ENCODE measurements around the gene LGI4. TPM values are rescaled to one million over a fixed set of nuclear protein-coding genes. Genes with fewer than 3 reads are reported as not detected.
A peak's percentile ranks its signal among the peaks of the same experiment; 100 is the strongest.

Gene LGI4
- total and polyA plus RNA-seq, 5 experiments from 2014 or later: 0.18 to 1.6 (median 0.52) TPM; not detected in 2

DNA sequence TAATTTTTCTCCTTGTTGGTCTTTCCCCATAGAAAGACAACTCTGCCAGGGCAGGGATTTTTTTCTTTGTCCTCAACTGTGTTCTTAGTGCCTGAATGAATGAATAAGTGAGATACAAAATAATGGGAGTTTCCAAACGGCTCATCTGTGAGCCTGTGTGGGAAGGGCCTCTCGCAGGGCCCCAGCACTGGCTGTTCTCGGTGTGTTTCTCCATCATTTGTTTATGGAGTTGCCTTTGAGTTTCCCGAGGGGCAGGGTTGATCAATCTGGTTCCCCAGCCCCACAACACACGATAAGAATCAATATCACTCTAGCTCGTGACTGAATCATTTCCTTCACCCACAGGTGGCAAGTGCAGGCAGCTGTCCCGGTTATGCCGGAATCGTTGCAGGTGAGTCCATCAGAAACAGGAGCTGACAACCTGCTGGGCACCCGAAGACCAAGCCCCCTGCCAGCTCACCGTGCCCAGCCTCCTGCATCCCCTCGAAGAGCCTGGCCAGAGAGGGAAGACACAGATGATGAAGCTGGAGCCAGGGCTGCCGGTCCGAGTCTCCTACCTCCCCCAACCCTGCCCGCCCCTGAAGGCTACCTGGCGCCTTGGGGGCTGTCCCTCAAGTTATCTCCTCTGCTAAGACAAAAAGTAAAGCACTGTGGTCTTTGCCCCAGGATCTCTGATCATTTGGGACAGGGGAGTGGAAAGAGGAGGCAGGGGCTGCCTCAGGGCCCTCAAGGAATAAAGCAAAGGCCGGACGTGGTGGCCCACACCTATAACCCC is 34.5 kb upstream of the LGI4 start:
- Mint-ChIP-seq H3K4me3 (peak overlapping the region in 1 of 10 donors; percentile 13), H3K27ac (peak overlapping the region; percentile 64 to 94 (median 86)), H3K9me3 (peaks cover 0 to 20% (median 15%) of the 10 kb centered on the region in 9 donors), H3K36me3 (peaks cover 20 to 52% (median 30%) of the 10 kb centered on the region in 3 donors), H3K4me1 (peaks cover 20 to 48% (median 45%) of the 10 kb centered on the region in 4 donors), H3K27me3 (no peaks in the 10 kb centered on the region)
- DNase-seq (no peak), ATAC-seq (no peak)
- POLR2A ChIA-PET: interaction anchor here (0.7 to 3.5 kb wide), 8 partner anchors 10 to 100 kb away, joined by 3 to 22 read pairs (median 4); partner anchors contain the start of gene FXYD5

- peak overlapping the region; percentile 54 to 95 (median 94) for H3K27ac Mint-ChIP-seq
- peaks cover 27 to 64% (median 42%) of the 10 kb centered on the region in 3 donors for H3K36me3 Mint-ChIP-seq
- peak overlapping the region in 1 of 10 donors; percentile 29 for H3K4me3 Mint-ChIP-seq
- POLR2A ChIA-PET: interaction anchor here (0.6 to 3.5 kb wide), 11 partner anchors 11 to 785 kb away, joined by 3 to 22 read pairs (median 4); partner anchors contain the start of genes FAM187B and FXYD5
- no peak for DNase-seq
- H3K4me1 Mint-ChIP-seq: peaks cover 22 to 53% (median 46%) of the 10 kb centered on the region in 4 donors
- peaks cover 0 to 24% (median 15%) of the 10 kb centered on the region in 9 donors for H3K9me3 Mint-ChIP-seq
- no peaks in the 10 kb centered on the region for H3K27me3 Mint-ChIP-seq
- ATAC-seq: no peak
These were observed 33.3 kb upstream of the LGI4 start for GRCh38 chr19:35168196-35168595.

- H3K27ac Mint-ChIP-seq: peak overlapping the region; percentile 84 to 95 (median 94)
- DNase-seq: peak in 2 of 10 donors; percentile 21 to 27
- POLR2A ChIA-PET: interaction anchor here (0.6 to 3.5 kb wide), 11 partner anchors 11 to 100 kb away, joined by 3 to 22 read pairs (median 5); partner anchors contain the start of genes FAM187B and FXYD5
These were observed 32.6 kb upstream of the LGI4 start for GRCh38 chr19:35167251-35168119.

GRCh38 chr19:35166100-35167063 is 31.5 kb upstream of the LGI4 start:
- H3K4me3 Mint-ChIP-seq: peak overlapping the region in 8 of 10 donors; percentile 9 to 72 (median 48)

More at GRCh38 chr19:35167251-35168119, 32.6 kb upstream of the LGI4 start:
- ATAC-seq: peak; percentile 46 to 70
- Mint-ChIP-seq H3K36me3 (peaks cover 28 to 71% (median 49%) of the 10 kb centered on the region in 3 donors), H3K27me3 (no peaks in the 10 kb centered on the region), H3K4me1 (peaks cover 25 to 49% (median 43%) of the 10 kb centered on the region in 4 donors), H3K4me3 (peak overlapping the region; percentile 8 to 72 (median 59)), H3K9me3 (peaks cover 0 to 24% (median 15%) of the 10 kb centered on the region in 9 donors)

GRCh38 chr19:35165200-35166058 is 30.6 kb upstream of the LGI4 start:
- Mint-ChIP-seq H3K36me3 (peaks cover 38 to 92% (median 68%) of the 10 kb centered on the region in 3 donors), H3K9me3 (peaks cover 0 to 28% (median 15%) of the 10 kb centered on the region in 9 donors), H3K27me3 (no peaks in the 10 kb centered on the region), H3K4me3 (peak overlapping the region in 2 of 10 donors; percentile 30 to 38), H3K27ac (peak overlapping the region; percentile 31 to 94 (median 80)), H3K4me1 (peaks cover 31 to 50% (median 43%) of the 10 kb centered on the region in 4 donors)
- POLR2A ChIA-PET: interaction anchor here (0.8 to 3.5 kb wide), 5 partner anchors 9 to 46 kb away, joined by 3 to 22 read pairs (median 6); partner anchors contain the start of gene FXYD5
- peak in 1 of 10 donors; percentile 5 for DNase-seq
- ATAC-seq: no peak

More at GRCh38 chr19:35166100-35167063, 31.5 kb upstream of the LGI4 start:
- POLR2A ChIA-PET: interaction anchor here (0.8 to 3.5 kb wide), 9 partner anchors 8 to 101 kb away, joined by 3 to 22 read pairs (median 6); partner anchors contain the start of gene FXYD5
- peak overlapping the region; percentile 84 to 95 (median 94) for H3K27ac Mint-ChIP-seq
- ATAC-seq: no peak
- no peaks in the 10 kb centered on the region for H3K27me3 Mint-ChIP-seq
- peaks cover 29 to 46% (median 40%) of the 10 kb centered on the region in 4 donors for H3K4me1 Mint-ChIP-seq
- peaks cover 0 to 28% (median 15%) of the 10 kb centered on the region in 9 donors for H3K9me3 Mint-ChIP-seq
- H3K36me3 Mint-ChIP-seq: peaks cover 36 to 82% (median 60%) of the 10 kb centered on the region in 3 donors
- DNase-seq: peak in 1 of 10 donors; percentile 10

DNA sequence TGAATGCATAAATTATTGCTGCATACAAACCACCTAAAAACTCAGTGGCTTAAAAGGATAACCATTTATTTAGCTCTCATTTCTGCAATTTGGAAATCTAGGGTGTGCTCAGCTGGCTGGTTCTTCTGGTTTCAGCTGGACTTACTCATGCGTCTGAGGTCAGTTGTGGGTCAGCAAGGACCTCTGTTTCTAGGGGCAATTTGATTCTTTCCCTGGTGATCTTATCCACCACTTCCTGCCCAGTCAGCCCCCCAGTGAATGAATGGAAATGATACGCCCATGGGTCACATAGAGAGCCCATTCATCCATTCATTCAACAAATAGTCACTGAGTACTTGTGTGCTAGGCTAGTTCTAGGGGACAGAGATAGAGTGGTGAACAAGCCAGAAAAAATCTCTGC is 29.6 kb upstream of the LGI4 start:
- no peaks in the 10 kb centered on the region for H3K27me3 Mint-ChIP-seq
- H3K4me3 Mint-ChIP-seq: no peak overlapping the region
- ATAC-seq (no peak), DNase-seq (peak in 1 of 10 donors; percentile 3)
- H3K27ac Mint-ChIP-seq: peak overlapping the region in 9 of 10 donors; percentile 58 to 88 (median 77)
- H3K36me3 Mint-ChIP-seq: peaks cover 38 to 97% (median 75%) of the 10 kb centered on the region in 3 donors
- POLR2A ChIA-PET: interaction anchor here (0.7 to 3.2 kb wide), 3 partner anchors 8 to 12 kb away, joined by 3 to 9 read pairs (median 7); partner anchors contain the start of gene FXYD5
- H3K4me1 Mint-ChIP-seq: peaks cover 31 to 51% (median 44%) of the 10 kb centered on the region in 4 donors
- H3K9me3 Mint-ChIP-seq: peaks cover 0 to 28% (median 15%) of the 10 kb centered on the region in 9 donors

GRCh38 chr19:35162471-35163326 is 27.8 kb upstream of the LGI4 start:
- Mint-ChIP-seq H3K27me3 (no peaks in the 10 kb centered on the region), H3K4me3 (no peak overlapping the region), H3K9me3 (peaks cover 0 to 28% (median 15%) of the 10 kb centered on the region in 9 donors), H3K4me1 (peaks cover 28 to 53% (median 49%) of the 10 kb centered on the region in 4 donors), H3K27ac (peak overlapping the region in 9 of 10 donors; percentile 60 to 86 (median 74)), H3K36me3 (peaks cover 42 to 100% (median 89%) of the 10 kb centered on the region in 3 donors)
- DNase-seq: peak in 1 of 10 donors; percentile 7
- ATAC-seq: no peak
- POLR2A ChIA-PET: interaction anchor here (0.7 to 3.2 kb wide), 9 partner anchors 8 to 59 kb away, joined by 3 to 9 read pairs (median 3); partner anchors contain the start of gene FXYD5

DNA sequence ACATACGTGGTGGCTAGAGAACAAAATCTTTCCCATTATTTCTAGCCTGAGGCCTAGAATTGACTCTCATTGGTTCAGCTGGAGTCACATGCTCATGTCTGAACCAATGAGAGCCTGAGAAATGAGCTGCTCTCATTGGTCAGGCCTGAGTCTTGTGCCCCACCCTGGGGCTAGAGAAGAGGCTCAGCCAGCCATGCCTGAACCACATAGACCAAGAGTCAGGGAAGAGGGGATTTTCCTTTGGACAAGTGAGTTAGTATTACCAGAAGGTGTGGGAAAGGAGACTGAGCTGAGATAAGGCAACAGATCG is 26.5 kb upstream of the LGI4 start:
- Mint-ChIP-seq H3K36me3 (peaks cover 38 to 97% (median 82%) of the 10 kb centered on the region in 3 donors), H3K4me1 (peaks cover 23 to 50% (median 49%) of the 10 kb centered on the region in 4 donors), H3K4me3 (no peak overlapping the region), H3K27ac (peak overlapping the region in 8 of 10 donors; percentile 31 to 89 (median 79)), H3K27me3 (no peaks in the 10 kb centered on the region), H3K9me3 (peaks cover 0 to 22% (median 11%) of the 10 kb centered on the region in 9 donors)
- POLR2A ChIA-PET: interaction anchor here (0.8 to 1.3 kb wide), 4 partner anchors 10 to 42 kb away, joined by 3 to 4 read pairs (median 3); no protein-coding TSS in a partner anchor
- DNase-seq (no peak), ATAC-seq (no peak)

GRCh38 chr19:35160629-35161433 is 26.0 kb upstream of the LGI4 start:
- H3K4me1 Mint-ChIP-seq: peaks cover 27 to 53% (median 52%) of the 10 kb centered on the region in 4 donors
- POLR2A ChIA-PET: interaction anchor here (0.8 to 1.3 kb wide), 4 partner anchors 11 to 43 kb away, joined by 3 to 4 read pairs (median 3); no protein-coding TSS in a partner anchor

More at GRCh38 chr19:35160629-35161433, 26.0 kb upstream of the LGI4 start:
- ATAC-seq (no peak), DNase-seq (peak in 1 of 10 donors; percentile 7)
- peak overlapping the region; percentile 53 to 90 (median 78) for H3K27ac Mint-ChIP-seq
- H3K36me3 Mint-ChIP-seq: peaks cover 33 to 97% (median 77%) of the 10 kb centered on the region in 3 donors
- H3K9me3 Mint-ChIP-seq: peaks cover 0 to 17% (median 7%) of the 10 kb centered on the region in 9 donors
- H3K4me3 Mint-ChIP-seq: peak overlapping the region in 2 of 10 donors; percentile 16 to 56
- no peaks in the 10 kb centered on the region for H3K27me3 Mint-ChIP-seq

All from naive thymus-derived CD8-positive, alpha-beta T cell (primary cell).